Neural progenitor cell (in vitro differentiated cells): ENCODE measurements around the gene TSPAN16. TPM values are rescaled to one million over a fixed set of nuclear protein-coding genes. Genes with fewer than 3 reads are reported as not detected.
A peak's percentile ranks its signal among the peaks of the same experiment; 100 is the strongest.

Experiments used
- DNase-seq: peaks from one replicate; pipeline ENCODE4 v3.0.0-alpha.2; 2016; ENCODE audit warnings: low spot score
- H2AFZ ChIP-seq: fragments of 200-600 bp; sonication (generic); replicated peaks from 2 replicates; pipeline ENCODE4 v1.6.1; 2016; ENCODE audit warnings: antibody characterized with exemption
- H3F3A ChIP-seq: fragments of 200-600 bp; sonication (generic); 2 replicates; pipeline ENCODE4 v1.6.1; 2016; ENCODE audit warnings: antibody characterized with exemption, low read depth
- H3K27ac ChIP-seq: fragments of 200-600 bp; sonication (generic); 2 replicates; pipeline ENCODE4 v1.5.1; 2016; ENCODE audit warnings: mild to moderate bottlenecking
- H3K27me3 ChIP-seq: fragments of 200-600 bp; sonication (generic); 2 replicates; pipeline ENCODE4 v1.6.1; 2016; ENCODE audit warnings: mild to moderate bottlenecking, moderate library complexity
- H3K36me3 ChIP-seq: fragments of 200-600 bp; sonication (generic); 2 replicates; pipeline ENCODE4 v1.5.1; 2016
- H3K4me1 ChIP-seq: fragments of 200-600 bp; sonication (generic); 2 replicates; pipeline ENCODE4 v1.6.1; 2016; ENCODE audit warnings: mixed run types
- H3K4me2 ChIP-seq: fragments of 200-600 bp; sonication (generic); 2 replicates; pipeline ENCODE4 v1.6.1; 2016
- H3K4me3 ChIP-seq: fragments of 200-600 bp; sonication (generic); 2 replicates; pipeline ENCODE4 v1.5.1; 2016
- H3K79me2 ChIP-seq: fragments of 200-600 bp; sonication (generic); 2 replicates; pipeline ENCODE4 v1.6.1; 2016; ENCODE audit warnings: low read depth
- H3K9ac ChIP-seq: fragments of 200-600 bp; sonication (generic); 2 replicates; pipeline ENCODE4 v1.6.1; 2016
- H3K9me3 ChIP-seq: fragments of 200-600 bp; sonication (generic); 2 replicates; pipeline ENCODE4 v1.5.1; 2016; ENCODE audit warnings: low read depth
- H4K20me1 ChIP-seq: fragments of 200-600 bp; sonication (generic); 2 replicates; pipeline ENCODE4 v1.6.1; 2016; ENCODE audit warnings: low read depth
- H3K27ac Mint-ChIP-seq: 3 replicates; pipeline ENCODE4 v1.8.0; 2021; ENCODE audit warnings: mixed read lengths
- H3K27me3 Mint-ChIP-seq: 2 replicates; pipeline ENCODE4 v1.8.0; 2022; ENCODE audit warnings: low read depth, mild to moderate bottlenecking, inconsistent platforms, moderate library complexity, mixed read lengths; ENCODE audit not compliant: insufficient read depth
- H3K36me3 Mint-ChIP-seq: 3 replicates; pipeline ENCODE4 v1.8.0; 2021; ENCODE audit warnings: mixed read lengths
- H3K4me1 Mint-ChIP-seq: 3 replicates; pipeline ENCODE4 v1.8.0; 2021; ENCODE audit warnings: mixed read lengths
- H3K4me3 Mint-ChIP-seq: 3 replicates; pipeline ENCODE4 v1.8.0; 2021; ENCODE audit warnings: mild to moderate bottlenecking, moderate library complexity, mixed read lengths
- H3K9me3 Mint-ChIP-seq: 3 replicates; pipeline ENCODE4 v1.8.0; 2020; ENCODE audit warnings: mixed read lengths
- CTCF ChIP-seq: fragments of 200-600 bp; sonication (generic); IDR thresholded peaks from 2 replicates; pipeline ENCODE4 v1.5.1; 2017; ENCODE audit warnings: antibody characterized with exemption, mild to moderate bottlenecking
- EZH2 ChIP-seq: fragments of 200-600 bp; sonication (generic); IDR thresholded peaks from 2 replicates; pipeline ENCODE4 v1.6.1; 2017; ENCODE audit warnings: antibody characterized with exemption, mild to moderate bottlenecking, moderate library complexity
- EZH2phosphoT487 ChIP-seq: fragments of 200-600 bp; sonication (generic); IDR thresholded peaks from 2 replicates; pipeline ENCODE4 v1.6.1; 2017; ENCODE audit warnings: antibody characterized with exemption
- total RNA-seq: library from RNA; depleted of rRNA; stranded (reverse); fragments of >200 nt; gene quantifications from 2 replicates; pipeline ENCODE4 v1.2.3, GENCODE V29; 2015; ENCODE audit warnings: low replicate concordance

Gene TSPAN16
- total RNA-seq, 1 donor from 2014 or later = not detected

DNA sequence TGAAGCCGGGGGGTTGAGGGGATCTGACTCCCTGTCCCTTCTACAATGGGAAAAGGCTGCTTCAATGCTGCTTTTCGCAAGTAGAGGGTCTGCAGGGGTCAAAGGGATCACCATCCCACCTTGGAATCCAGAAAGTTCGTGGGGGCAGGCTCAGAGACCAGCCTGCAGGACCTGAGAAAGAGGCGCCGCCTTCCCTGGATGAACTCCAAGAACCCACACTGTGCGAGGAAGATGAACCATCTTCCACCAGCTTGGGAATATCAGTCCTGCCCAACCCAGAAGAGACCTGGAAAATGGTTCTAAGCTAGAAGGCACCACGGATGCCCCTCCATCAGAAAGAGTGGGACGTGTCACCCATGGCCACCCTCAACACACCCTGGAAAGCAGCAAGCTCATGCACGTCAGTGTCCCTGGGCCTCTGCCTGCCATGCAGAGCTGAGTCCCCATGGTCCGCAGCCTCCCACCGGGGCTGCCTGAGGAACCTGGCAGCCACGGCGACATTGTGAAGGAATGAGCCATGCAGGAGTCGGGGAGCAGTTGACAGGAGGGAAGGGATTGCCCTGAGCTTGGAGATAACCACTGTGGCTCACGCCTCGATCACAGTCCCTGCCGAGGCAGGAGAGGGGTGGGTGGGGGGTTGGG, 28.9 kb downstream of the TSPAN16 start:
- peaks cover 31% of the 10 kb centered on the region for H3K4me1 Mint-ChIP-seq
- Histone ChIP-seq H3K4me3 (no peak overlapping the region), H3K4me2 (no peak overlapping the region), H3K27ac (no peak overlapping the region), H3K36me3 (no peaks in the 10 kb centered on the region), H3F3A (no peaks in the 10 kb centered on the region), H3K9ac (no peak overlapping the region), H3K4me1 (no peaks in the 10 kb centered on the region), H3K27me3 (no peaks in the 10 kb centered on the region), H3K79me2 (no peaks in the 10 kb centered on the region), H4K20me1 (no peaks in the 10 kb centered on the region), H2AFZ (no peak overlapping the region), H3K9me3 (no peaks in the 10 kb centered on the region)
- peaks cover 14% of the 10 kb centered on the region for H3K27me3 Mint-ChIP-seq
- H3K9me3 Mint-ChIP-seq = no peaks in the 10 kb centered on the region
- no peak overlapping the region for H3K27ac Mint-ChIP-seq
- no peak for DNase-seq
- no peak for TF ChIP-seq EZH2phosphoT487
- no peak for TF ChIP-seq EZH2
- TF ChIP-seq CTCF = no peak
- H3K36me3 Mint-ChIP-seq = peaks cover 5% of the 10 kb centered on the region
- peak overlapping the region; percentile 13 for H3K4me3 Mint-ChIP-seq

DNA sequence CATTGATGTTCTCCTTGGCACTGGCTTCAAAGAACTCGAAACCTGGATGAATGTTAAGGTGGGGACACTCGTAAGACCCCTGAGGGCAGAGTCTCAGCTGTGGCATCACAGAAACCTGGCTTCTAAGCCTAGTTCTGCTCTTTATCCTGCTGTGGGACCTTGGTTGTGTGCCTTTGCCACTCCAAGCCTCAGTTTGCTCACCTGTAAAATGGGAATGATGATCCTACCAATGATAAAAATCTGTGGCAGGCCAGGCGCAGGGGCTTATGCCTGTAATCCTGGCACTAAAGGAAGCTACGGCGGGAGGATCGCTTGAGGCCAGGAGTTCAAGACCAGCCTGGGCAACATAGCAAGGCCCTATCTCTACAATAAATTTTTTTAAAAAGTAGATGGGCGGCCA, 29.6 kb downstream of the TSPAN16 start:
- H2AFZ ChIP-seq = no peak overlapping the region
- TF ChIP-seq CTCF (no peak), EZH2 (no peak), EZH2phosphoT487 (no peak)
- H3K9me3 ChIP-seq = no peaks in the 10 kb centered on the region
- no peaks in the 10 kb centered on the region for H3K9me3 Mint-ChIP-seq
- H3K36me3 ChIP-seq = no peaks in the 10 kb centered on the region
- no peak overlapping the region for H3K4me3 Mint-ChIP-seq
- H3K36me3 Mint-ChIP-seq = peaks cover 7% of the 10 kb centered on the region
- no peak overlapping the region for H3K27ac Mint-ChIP-seq
- H3F3A ChIP-seq = no peaks in the 10 kb centered on the region
- no peak overlapping the region for H3K27ac ChIP-seq
- no peaks in the 10 kb centered on the region for H3K79me2 ChIP-seq
- no peak for DNase-seq
- H3K4me1 Mint-ChIP-seq = peaks cover 36% of the 10 kb centered on the region
- no peaks in the 10 kb centered on the region for H3K4me1 ChIP-seq
- no peaks in the 10 kb centered on the region for H3K27me3 ChIP-seq
- H3K27me3 Mint-ChIP-seq = peaks cover 13% of the 10 kb centered on the region
- no peak overlapping the region for H3K4me3 ChIP-seq
- no peaks in the 10 kb centered on the region for H4K20me1 ChIP-seq
- H3K9ac ChIP-seq = no peak overlapping the region
- no peak overlapping the region for H3K4me2 ChIP-seq

DNA sequence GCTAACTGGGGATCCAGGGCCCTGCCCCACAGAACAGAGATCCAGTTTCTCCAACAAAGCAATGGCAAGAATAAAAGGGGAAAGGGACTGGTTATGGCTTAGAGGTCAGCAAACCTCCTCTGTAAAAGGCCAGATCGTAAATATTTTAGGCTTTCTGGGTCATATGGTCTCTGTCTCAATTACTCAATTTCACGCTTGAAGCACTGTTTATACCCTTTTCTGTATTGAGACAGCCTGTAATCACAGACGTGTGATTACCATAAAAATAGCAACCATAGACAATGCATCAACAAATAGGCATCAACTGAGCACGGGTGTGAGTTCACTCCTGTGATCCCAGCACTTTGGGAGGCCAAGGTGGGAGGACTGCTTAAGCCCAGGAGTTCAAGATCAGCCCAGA, 34.2 kb downstream of the TSPAN16 start:
- Histone ChIP-seq H3K4me2 (no peak overlapping the region), H3F3A (no peaks in the 10 kb centered on the region), H3K27ac (no peak overlapping the region), H4K20me1 (no peaks in the 10 kb centered on the region), H3K9me3 (no peaks in the 10 kb centered on the region), H3K27me3 (no peaks in the 10 kb centered on the region), H3K9ac (no peak overlapping the region), H3K79me2 (no peaks in the 10 kb centered on the region), H2AFZ (no peak overlapping the region), H3K4me1 (no peaks in the 10 kb centered on the region), H3K36me3 (no peaks in the 10 kb centered on the region), H3K4me3 (no peak overlapping the region)
- Mint-ChIP-seq H3K9me3 (no peaks in the 10 kb centered on the region), H3K27ac (no peak overlapping the region), H3K4me1 (peaks cover 5% of the 10 kb centered on the region), H3K36me3 (peaks cover 9% of the 10 kb centered on the region), H3K27me3 (no peaks in the 10 kb centered on the region), H3K4me3 (no peak overlapping the region)
- DNase-seq = no peak
- TF ChIP-seq EZH2phosphoT487 (no peak), CTCF (no peak), EZH2 (no peak)
